Measurements from ENCODE around the gene MTHFD2L.

GRCh38 chr4:74152836-74153235, 5.1 kb upstream of the MTHFD2L start:
- TF ChIP-seq CTCF (conservative IDR thresholded peaks at IDR 0.05) (no peak), EZH2 (IDR thresholded peaks at IDR 0.05; ENCODE audit: low read depth) (no peak)
